Chondrocyte (in vitro differentiated cells): ENCODE measurements around the gene RIT1. TPM values are rescaled to one million over a fixed set of nuclear protein-coding genes. Genes with fewer than 3 reads are reported as not detected.
A peak's percentile ranks its signal among the peaks of the same experiment; 100 is the strongest.

ENCODE experiments used
- DNase-seq: peaks from one replicate; pipeline ENCODE4 v3.0.0; 2021; ENCODE audit warnings: mixed read lengths, low spot score
- H3K27ac Mint-ChIP-seq: one replicate; pipeline ENCODE4 v1.8.0; 2021; ENCODE audit warnings: mild to moderate bottlenecking, moderate library complexity, mixed read lengths; ENCODE audit not compliant: unreplicated experiment
- H3K27me3 Mint-ChIP-seq: 2 replicates; pipeline ENCODE4 v1.8.0; 2021; ENCODE audit warnings: low read depth, mixed read lengths
- H3K36me3 Mint-ChIP-seq: 2 replicates; pipeline ENCODE4 v1.8.0; 2021; ENCODE audit warnings: low read depth, mixed read lengths
- H3K4me1 Mint-ChIP-seq: 2 replicates; pipeline ENCODE4 v1.8.0; 2021; ENCODE audit warnings: low read depth, mild to moderate bottlenecking, mixed read lengths
- H3K4me3 Mint-ChIP-seq: one replicate; pipeline ENCODE4 v1.8.0; 2021; ENCODE audit warnings: mild to moderate bottlenecking, moderate library complexity, mixed read lengths; ENCODE audit not compliant: unreplicated experiment
- H3K9me3 Mint-ChIP-seq: 2 replicates; pipeline ENCODE4 v1.8.0; 2021; ENCODE audit warnings: low read depth, mixed read lengths
- total RNA-seq: library from RNA; stranded (reverse); gene quantifications from 3 replicates; pipeline ENCODE4 v1.2.1, GENCODE V29; 2021
- TF ChIP-seq, protein P1 (sequence below): fragments of 200-600 bp; sonication (generic); IDR thresholded peaks from 2 replicates; pipeline ENCODE4 v1.5.0; 2021; ENCODE audit warnings: antibody characterized with exemption, mild to moderate bottlenecking, moderate library complexity

Gene RIT1
- total RNA-seq, 1 donor from 2014 or later = 51.4 TPM

DNA sequence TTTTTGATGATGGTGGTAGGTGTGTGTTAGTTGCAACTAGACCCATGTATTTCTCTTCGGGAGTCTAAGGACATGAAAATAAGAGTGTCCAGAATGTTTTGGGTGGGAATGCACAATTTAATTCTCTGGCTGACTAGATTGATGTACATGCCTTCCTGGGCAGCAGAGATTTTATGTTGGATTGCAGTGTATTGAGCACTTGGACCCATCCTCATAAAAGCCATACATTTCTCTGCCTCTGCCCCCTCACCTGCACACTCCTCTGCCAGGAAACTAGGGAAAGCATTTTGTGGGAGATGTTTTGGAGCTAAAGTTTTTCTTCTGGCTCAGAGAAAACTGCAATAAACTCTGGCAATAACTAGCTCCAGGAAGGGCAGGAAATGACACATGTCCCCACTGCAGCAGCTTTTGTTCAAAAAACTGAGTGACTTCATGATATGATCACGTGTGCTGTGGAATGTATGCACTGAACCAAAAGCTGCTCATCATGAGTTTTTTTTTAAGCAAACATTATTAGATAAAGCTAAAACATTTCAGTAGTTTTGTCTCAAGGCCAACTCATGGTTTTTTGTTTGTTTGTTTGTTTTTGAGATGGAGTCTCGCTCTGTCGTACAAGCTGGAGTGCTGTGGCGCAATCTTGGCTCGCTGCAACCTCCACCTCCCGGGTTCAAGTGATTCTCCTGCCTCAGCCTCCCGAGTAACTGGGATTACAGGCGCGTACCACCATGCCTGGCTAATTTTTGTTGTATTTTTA, 17.6 kb downstream of the RIT1 start:
- H3K4me3 Mint-ChIP-seq = peak overlapping the region; percentile 29
- peaks cover 33% of the 10 kb centered on the region for H3K4me1 Mint-ChIP-seq
- TF ChIP-seq, protein P1, sequence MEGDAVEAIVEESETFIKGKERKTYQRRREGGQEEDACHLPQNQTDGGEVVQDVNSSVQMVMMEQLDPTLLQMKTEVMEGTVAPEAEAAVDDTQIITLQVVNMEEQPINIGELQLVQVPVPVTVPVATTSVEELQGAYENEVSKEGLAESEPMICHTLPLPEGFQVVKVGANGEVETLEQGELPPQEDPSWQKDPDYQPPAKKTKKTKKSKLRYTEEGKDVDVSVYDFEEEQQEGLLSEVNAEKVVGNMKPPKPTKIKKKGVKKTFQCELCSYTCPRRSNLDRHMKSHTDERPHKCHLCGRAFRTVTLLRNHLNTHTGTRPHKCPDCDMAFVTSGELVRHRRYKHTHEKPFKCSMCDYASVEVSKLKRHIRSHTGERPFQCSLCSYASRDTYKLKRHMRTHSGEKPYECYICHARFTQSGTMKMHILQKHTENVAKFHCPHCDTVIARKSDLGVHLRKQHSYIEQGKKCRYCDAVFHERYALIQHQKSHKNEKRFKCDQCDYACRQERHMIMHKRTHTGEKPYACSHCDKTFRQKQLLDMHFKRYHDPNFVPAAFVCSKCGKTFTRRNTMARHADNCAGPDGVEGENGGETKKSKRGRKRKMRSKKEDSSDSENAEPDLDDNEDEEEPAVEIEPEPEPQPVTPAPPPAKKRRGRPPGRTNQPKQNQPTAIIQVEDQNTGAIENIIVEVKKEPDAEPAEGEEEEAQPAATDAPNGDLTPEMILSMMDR = no peak
- no peaks in the 10 kb centered on the region for H3K27me3 Mint-ChIP-seq
- H3K9me3 Mint-ChIP-seq = no peaks in the 10 kb centered on the region
- H3K36me3 Mint-ChIP-seq = peaks cover 7% of the 10 kb centered on the region
- DNase-seq = no peak
- peak overlapping the region; percentile 93 for H3K27ac Mint-ChIP-seq

DNA sequence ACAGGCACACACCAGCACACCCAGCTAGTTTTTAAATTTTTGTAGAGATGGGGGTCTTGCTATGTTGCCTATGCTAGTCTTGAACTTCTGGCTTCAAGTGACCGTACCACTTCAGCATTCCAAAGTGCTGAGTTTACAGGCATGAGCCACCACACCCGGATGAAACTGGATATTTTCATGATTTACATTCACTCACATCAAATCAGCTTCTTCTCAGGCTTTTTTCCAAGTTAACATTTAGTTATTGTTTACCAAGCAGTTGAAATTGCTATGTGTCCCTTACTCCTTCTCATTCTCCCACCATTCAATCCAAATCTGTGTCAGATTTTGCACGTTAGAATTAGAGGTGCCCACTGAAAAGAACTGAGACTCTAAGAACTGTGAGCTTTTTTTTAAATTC, 18.4 kb downstream of the RIT1 start:
- Mint-ChIP-seq H3K36me3 (peaks cover 5% of the 10 kb centered on the region), H3K27me3 (no peaks in the 10 kb centered on the region), H3K4me1 (peaks cover 40% of the 10 kb centered on the region), H3K27ac (peak overlapping the region; percentile 93), H3K9me3 (no peaks in the 10 kb centered on the region), H3K4me3 (peak overlapping the region; percentile 29)
- TF ChIP-seq, protein P1 = no peak
- no peak for DNase-seq

DNA sequence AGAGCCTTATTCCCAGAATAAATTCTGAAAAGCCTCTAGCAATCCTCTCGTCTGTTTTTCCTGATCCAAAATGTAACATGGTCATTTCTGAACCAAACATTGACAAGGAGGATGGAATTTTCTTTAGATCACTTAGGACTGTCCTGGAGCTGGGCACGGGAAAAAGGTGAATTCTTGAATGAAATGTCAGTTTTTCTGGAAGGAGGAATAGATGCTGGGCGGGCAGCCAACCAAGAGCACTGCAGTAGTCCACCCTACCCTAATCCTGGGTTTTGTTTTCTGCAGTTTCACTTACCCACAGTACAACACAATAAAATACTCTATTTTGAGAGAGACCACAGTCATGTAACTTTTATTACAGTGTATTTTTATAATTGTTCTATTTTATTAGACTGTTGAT, 20.9 kb downstream of the RIT1 start:
- Mint-ChIP-seq H3K9me3 (no peaks in the 10 kb centered on the region), H3K4me1 (peaks cover 40% of the 10 kb centered on the region), H3K4me3 (no peak overlapping the region), H3K27me3 (no peaks in the 10 kb centered on the region), H3K27ac (peak overlapping the region; percentile 80), H3K36me3 (no peaks in the 10 kb centered on the region)
- no peak for DNase-seq
- TF ChIP-seq, protein P1 = no peak

DNA sequence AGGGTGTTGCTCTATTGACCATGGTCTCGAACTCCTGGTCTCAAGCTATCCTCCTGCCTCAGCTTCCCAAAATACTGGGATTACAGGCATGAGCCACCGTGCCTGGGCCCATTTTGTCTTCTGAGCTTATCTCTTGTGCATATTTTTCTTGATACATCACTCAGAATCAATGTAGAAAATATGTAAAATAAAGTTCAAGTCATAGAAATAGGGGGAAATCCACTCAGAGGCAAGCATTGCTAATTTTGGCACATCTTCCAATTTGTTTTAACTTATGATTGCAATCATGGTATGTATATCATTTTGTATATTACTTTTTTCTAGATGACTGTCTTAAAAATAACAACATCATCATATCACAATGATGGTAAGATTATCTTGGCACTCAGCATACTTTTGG, 21.6 kb downstream of the RIT1 start:
- Mint-ChIP-seq H3K4me3 (no peak overlapping the region), H3K27me3 (no peaks in the 10 kb centered on the region), H3K4me1 (peaks cover 45% of the 10 kb centered on the region), H3K9me3 (no peaks in the 10 kb centered on the region), H3K36me3 (no peaks in the 10 kb centered on the region), H3K27ac (peak overlapping the region; percentile 57)
- TF ChIP-seq, protein P1 = no peak
- DNase-seq = no peak

DNA sequence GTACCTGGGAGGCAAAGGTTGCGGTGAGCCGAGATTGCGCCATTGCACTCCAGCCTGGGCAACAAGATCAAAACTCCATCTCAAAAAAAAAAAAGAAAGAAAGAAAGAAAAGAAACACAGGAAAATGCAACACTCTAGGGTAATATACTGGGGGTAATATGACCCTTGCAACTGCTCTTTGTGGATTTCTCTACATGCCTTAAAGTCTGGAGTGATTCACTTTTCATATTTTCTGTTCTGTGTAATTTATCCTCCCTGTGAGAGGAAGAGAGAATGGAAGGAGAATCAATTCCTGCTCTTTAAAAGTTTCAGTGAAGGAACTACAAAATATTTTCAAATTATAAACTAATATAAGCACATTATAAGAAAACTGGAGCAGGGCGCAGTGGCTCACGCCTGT, 22.7 kb downstream of the RIT1 start:
- Mint-ChIP-seq H3K4me3 (no peak overlapping the region), H3K4me1 (peaks cover 45% of the 10 kb centered on the region), H3K9me3 (no peaks in the 10 kb centered on the region), H3K36me3 (no peaks in the 10 kb centered on the region), H3K27ac (peak overlapping the region; percentile 70), H3K27me3 (no peaks in the 10 kb centered on the region)
- no peak for DNase-seq
- TF ChIP-seq, protein P1 = no peak
